ENCODE results near the gene LPIN1.

Gene LPIN1

GRCh38 chr2:11743366-11743765, 3.1 kb upstream of the LPIN1 start:
- DNase-seq: no peak

GRCh38 chr2:11743846-11744553, 2.4 kb upstream of the LPIN1 start:
- peak in 53 of 56 donors; percentile 14 to 91 (median 72) for DNase-seq

- DNase-seq: peak in 3 of 56 donors; percentile 21 to 33 (median 28)
Observed at GRCh38 chr2:11744631-11745394, 1.6 kb upstream of the LPIN1 start.

GRCh38 chr2:11745613-11746375, 638 bp upstream of the LPIN1 start:
- no peak for DNase-seq

GRCh38 chr2:11746807-11747459, 501 bp downstream of the LPIN1 start:
- DNase-seq: peak in 9 of 56 donors; percentile 22 to 67 (median 58)

DNA sequence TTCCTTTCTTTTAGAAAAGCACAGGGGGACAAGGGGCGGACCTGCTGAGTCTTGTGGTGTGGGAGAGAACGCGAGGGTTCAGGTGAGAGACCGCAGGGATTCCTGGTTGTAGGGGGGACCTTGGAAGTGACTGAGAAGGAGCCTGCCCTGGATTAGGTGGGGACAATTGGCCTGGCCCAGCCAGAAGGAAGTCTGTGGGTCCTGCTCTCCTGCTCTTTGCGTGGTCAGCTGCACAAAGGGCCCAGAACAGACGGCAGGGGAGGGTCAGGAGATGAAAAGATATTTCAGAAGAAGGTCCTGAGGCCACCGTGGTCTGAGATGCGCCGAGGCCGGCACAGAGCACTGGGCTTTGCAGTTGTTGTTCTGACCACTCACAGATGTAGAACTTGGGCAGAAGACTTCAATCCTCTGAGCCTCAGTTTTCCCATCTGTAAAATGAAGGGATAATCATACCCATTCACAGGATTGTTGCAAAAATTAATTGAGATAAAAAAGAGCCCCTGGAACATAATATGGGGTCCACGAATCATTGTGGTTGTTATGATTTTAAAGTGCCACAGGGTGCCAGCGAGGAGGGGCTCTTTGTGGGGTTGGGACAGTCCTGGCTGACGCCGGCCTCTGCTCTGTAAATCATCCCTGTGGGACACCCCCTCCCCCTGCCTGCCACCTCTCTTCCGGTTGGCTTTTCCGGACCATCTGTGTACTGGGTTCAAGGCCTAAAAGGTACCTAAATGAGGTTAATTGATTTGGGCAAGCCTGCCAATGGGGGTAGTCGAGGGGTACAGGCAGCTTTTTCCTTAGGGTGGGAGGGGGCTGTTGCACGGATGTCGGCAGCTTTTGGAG, 1.8 kb downstream of the LPIN1 start:
- no peak for DNase-seq

- no peak for DNase-seq
Observed at GRCh38 chr2:11748861-11749645, 2.6 kb downstream of the LPIN1 start.

- no peak for DNase-seq
Observed at GRCh38 chr2:11749646-11750349, 3.4 kb downstream of the LPIN1 start.

- no peak for DNase-seq
Observed at GRCh38 chr2:11750422-11750821, 4.0 kb downstream of the LPIN1 start.

DNA sequence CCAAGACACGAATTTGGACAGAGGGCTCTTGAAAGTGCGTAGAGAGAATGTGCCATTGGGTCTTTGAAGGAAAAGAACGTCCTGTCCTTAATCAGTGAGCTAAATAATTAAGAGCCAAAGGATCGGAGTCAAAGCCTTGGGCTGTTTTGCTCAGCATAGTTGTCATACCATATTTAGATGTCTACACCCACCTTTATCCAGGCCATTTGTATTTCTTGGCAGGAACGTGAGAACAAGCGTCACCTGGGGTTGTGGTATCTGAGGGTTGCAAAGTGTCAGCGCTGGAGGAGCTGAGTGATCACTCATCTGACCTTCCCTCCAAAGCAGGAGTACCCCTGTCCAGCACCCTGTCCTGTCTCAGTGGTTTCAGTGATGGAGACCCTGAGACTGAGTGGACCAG, 4.5 kb downstream of the LPIN1 start:
- no peak for DNase-seq

DNA sequence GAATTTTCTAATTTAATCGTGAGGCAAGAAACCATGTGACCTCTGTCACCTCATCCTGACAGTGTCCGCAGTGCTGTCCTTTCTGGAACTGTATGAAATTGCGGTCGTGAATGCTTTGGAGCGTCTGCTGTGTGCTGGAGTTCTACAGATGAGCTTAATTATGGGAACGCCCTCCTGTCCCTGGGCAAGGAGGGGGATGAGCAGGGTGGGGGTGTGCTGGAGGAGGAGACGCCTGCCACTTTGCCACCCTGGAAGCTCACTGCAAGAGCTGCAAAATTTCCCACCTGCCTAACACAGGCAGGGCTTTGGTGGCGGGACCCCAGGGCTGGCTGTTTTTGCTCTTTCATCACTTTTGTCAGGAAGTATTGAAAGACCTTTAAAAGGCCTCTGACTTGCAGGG, 6.5 kb downstream of the LPIN1 start:
- DNase-seq: peak in 4 of 56 donors; percentile 23 to 39 (median 26)

- no peak for DNase-seq
Observed at GRCh38 chr2:11753452-11753885, 7.0 kb downstream of the LPIN1 start.

- no peak for DNase-seq
Observed at GRCh38 chr2:11753886-11754699, 7.7 kb downstream of the LPIN1 start.

- no peak for DNase-seq
Observed at GRCh38 chr2:11754700-11755015, 8.2 kb downstream of the LPIN1 start.

DNA sequence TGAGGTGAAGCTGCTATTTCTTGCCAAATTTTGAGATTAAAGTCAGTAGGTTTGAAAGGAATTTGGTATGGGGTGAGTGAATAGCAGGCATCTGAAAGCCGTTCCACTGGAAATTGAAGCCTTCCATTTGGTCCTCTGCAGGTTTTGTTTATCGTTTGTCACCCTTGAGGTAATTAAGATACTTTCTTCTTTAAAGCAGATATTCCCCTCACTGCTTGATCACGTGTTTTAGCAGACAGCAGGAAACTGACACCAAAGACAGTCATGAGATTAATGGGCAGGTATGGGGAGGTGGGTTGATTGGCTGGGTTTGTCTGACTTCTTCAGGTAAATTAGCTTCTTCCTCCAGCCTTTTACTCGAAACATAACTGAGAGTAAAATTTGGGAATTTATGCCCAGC, 10.7 kb downstream of the LPIN1 start:
- no peak for DNase-seq

GRCh38 chr2:11758187-11758586, 11.8 kb downstream of the LPIN1 start:
- no peak for DNase-seq

- no peak for DNase-seq
Observed at GRCh38 chr2:11758647-11759046, 12.2 kb downstream of the LPIN1 start.
